ENCODE measurements around the gene IPCEF1. TPM values are rescaled to one million over a fixed set of nuclear protein-coding genes. Genes with fewer than 3 reads are reported as not detected.

Gene IPCEF1, protein sequence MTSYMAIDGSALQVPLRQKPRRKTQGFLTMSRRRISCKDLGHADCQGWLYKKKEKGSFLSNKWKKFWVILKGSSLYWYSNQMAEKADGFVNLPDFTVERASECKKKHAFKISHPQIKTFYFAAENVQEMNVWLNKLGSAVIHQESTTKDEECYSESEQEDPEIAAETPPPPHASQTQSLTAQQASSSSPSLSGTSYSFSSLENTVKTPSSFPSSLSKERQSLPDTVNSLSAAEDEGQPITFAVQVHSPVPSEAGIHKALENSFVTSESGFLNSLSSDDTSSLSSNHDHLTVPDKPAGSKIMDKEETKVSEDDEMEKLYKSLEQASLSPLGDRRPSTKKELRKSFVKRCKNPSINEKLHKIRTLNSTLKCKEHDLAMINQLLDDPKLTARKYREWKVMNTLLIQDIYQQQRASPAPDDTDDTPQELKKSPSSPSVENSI
- 5.0 TPM for total RNA-seq
- long read RNA-seq, partial matches to known transcripts, result 0 of 1 reads
- long read RNA-seq, other reads (novel, unspliced or antisense), result 1 of 1 reads

DNA sequence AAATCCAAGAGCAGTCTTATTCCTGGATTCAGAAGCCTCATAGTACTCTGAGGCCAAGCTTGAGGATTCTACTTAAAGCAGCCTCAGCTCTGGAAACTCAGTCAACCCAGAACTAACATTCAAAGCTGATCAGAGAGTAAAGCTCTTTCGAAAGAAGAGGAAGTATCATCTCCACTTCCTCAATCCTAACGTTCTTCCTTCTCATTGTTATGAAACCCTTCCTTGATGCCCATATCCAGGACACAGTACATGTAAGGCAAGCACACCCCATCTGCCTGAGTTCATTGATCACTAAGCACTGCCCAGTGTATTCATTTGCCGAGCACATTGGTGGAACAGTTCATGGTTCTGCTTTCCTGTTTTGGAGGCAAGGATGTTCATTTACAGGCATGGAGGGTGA lies at the start of gene IPCEF1:
Gene IPCEF1, minus strand, starts transcription at position 114 of the 400 bp plus-strand sequence. CDS start 90,856 bp downstream, outside the sequence.
- no peak for DNase-seq (ENCODE audit: low spot score)
- intact Hi-C loops (cut with DNase I), result no loop called here

DNA sequence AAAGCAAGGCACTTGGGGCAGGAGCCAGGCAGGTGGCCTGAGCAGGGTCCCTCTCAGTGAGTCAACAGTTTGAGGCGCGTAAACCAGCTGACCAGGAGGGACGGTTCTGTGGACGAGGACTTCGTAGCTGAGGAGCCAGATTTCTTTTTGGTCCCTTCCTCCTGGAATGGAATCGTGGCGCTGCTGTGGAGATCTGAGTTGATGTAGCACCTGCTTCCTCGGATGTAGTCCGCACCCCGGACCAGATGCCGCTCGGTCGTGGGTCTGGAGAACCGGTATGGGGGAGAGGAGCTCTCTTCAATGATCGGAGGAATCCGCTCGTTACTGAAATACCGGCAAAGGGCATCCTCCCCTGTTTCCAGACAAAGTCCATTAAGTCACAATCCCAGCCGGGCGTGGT lies 49.7 kb upstream of the IPCEF1 start:
- intact Hi-C loops (cut with DNase I), result loop anchor here (10.0 kb wide), 1 partner anchor 252 kb away; no protein-coding TSS in a partner anchor
- DNase-seq (ENCODE audit: low spot score), result no peak

DNA sequence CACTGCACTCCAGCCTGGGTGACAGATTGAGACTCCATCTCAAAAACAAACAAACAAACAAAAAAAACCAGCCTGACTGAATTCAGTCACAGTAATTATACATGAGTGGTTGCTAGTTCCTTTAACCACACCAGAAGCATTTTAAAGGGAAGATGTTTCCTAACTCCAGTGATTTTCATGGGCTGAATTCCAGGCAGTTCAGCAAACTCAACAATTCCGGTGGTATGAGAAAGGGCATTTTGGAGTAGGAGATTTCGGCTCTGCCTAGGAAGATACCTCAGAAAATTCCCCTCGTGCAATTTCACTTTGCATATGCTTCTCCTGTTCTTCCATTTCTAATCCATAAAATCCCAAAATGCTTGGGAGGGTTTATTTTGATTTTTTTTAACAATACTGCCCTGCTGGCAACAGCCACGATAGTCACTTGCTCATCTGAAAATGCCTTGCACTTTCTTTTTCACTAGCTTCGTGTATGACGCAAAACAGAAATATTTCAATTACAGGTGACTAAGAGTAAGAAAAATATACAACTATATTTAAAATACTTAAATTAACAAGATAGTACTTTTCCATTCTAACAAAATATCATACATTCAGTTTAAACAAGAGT lies 48.3 kb upstream of the IPCEF1 start:
- no peak for DNase-seq (ENCODE audit: low spot score)
- intact Hi-C loops (cut with DNase I), result loop anchor here (10.0 kb wide), 1 partner anchor 250 kb away; no protein-coding TSS in a partner anchor

DNA sequence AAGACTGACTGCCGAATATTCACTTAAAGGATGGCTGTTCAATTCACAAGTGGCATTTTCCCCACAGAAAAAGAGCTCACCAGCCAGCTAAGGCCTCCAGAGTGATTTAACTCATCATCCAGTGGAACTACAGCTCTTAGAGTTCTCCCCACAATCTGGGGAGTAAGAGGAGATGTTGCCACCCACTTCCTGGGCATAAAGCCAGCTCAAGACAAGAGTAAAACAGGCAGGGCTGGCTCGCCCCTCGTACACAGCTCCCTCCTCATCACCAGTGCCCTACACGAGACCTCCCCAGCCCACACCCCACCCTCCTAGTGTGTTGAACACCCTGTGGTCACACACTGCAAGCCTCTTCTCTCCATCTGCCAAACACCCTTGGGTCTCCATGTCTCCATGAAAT lies 47.2 kb upstream of the IPCEF1 start:
- no peak for DNase-seq (ENCODE audit: low spot score)
- intact Hi-C loops (cut with DNase I), result loop anchor here (10.0 kb wide), 1 partner anchor 249 kb away; no protein-coding TSS in a partner anchor

DNA sequence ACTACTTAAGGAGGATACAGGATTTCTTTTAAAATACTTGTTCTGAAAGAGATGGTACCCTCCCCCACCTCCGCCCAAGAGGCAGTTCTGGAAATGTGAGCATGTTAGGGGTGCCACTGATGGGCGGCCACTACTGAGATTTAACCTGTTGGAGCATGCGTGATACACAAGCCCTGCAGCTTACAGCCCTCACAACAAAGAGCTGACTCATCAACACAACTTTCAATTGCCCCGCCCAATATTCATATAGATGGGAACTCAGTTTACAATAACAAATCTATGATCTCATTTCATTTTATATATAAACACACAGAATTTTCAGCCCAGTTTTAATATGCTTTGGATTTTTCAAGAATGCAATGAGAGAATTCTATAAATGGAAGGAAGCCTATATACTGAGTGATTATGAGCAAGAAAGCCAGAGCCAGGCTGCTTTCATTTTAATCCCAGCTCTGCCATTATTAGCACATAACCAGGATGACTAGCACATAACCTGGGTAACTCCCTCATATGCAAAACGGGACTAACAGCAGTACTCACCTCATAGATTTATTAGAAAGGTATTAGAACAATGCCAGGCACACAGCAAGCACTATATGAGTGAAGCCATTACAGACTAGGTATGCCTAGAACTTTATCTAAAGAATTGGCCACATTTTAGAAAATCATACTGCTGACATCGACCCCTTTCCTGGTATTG lies 45.6 kb upstream of the IPCEF1 start:
- intact Hi-C loops (cut with DNase I), result loop anchor here (10.0 kb wide), 1 partner anchor 247 kb away; no protein-coding TSS in a partner anchor
- no peak for DNase-seq (ENCODE audit: low spot score)

DNA sequence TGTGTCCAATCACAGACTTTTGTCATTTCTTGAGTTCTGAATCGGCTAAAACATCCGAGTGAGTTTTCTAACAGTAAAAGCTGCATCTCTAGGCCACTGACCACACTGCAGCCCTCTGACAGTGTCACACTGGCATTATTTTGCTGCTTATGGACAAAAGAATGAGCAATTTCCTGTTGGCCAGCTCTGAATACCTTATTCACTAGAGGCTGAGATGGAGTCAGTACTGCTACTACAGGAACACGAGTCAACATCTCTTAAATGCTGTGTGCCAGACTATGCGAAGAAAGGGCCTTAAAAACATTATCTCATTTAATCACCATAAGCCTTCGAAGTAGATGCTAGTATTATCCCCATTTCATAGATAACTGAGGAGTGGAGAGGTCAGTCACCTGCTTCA lies 42.5 kb upstream of the IPCEF1 start:
- no peak for DNase-seq (ENCODE audit: low spot score)
- intact Hi-C loops (cut with DNase I), result no loop called here

DNA sequence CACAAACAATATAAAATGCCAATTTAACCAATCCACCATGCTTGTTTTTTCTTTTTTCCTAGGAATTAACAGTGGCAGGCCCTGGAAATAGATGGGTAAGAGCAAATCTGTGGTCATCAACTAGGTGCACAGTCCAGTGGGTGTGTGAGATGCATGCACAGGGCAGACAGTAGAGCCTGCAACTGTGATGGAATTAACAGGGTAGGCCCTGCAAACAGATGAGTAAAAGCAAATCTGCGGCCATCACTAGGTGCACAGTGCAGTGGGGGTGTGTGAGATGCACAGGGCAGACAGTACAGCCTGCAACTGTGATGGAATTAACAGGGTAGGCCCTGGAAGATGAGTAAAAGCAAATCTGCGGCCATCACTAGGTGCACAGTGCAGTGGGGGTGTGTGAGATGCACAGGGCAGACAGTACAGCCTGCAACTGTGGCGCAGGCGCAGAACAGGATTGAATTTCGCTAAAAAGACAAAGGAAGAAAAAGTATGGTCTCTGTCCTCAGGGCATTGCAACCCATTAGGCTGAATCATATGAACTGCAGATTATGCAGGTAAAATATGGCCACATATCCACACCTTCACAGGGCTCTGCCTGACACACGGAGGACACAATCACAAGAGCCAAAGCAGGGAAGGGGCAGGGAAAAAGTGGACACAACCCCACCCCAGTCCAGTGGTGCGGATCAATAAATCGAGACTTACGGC lies 41.0 kb upstream of the IPCEF1 start:
- intact Hi-C loops (cut with DNase I), result no loop called here
- DNase-seq (ENCODE audit: low spot score), result no peak

DNA sequence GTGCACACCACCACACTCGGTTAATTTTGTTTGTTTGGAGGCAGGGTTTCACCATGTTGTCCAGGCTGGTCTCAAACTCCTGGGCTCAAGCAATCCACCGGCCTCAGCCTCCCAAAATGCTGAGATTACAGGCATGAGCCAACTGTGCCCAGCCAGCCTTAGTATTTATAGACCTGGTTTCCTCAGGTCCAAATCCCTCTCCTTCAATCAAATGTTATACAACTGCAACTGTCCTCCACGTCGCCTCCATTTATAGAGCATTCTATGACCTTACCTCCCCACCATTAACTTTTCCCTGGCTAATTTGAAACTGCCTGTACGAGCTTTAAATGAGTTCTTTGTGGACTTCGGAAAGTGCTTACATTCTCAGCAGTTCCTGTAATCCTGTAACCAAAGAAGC lies 39.3 kb upstream of the IPCEF1 start:
- intact Hi-C loops (cut with DNase I), result no loop called here
- no peak for DNase-seq (ENCODE audit: low spot score)

DNA sequence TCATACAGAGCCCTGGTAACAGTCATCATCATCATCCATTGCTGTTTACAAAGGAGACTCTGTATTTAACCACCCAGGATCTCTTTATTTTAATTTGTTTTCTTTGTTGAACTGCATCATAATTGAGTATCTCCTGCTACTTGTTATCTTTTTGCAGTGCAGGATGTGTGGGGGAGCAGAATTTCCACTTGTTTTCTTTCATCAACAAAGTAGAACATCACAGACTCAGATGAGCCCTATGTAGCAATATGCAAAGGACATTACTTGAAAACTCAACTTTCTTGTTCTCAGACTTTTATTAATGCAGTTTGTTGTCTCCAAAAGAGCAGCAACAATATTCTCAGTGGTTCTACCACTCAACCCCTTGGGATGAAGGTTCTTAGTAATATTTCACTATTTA lies 38.7 kb upstream of the IPCEF1 start:
- DNase-seq (ENCODE audit: low spot score), result no peak
- intact Hi-C loops (cut with DNase I), result no loop called here

DNA sequence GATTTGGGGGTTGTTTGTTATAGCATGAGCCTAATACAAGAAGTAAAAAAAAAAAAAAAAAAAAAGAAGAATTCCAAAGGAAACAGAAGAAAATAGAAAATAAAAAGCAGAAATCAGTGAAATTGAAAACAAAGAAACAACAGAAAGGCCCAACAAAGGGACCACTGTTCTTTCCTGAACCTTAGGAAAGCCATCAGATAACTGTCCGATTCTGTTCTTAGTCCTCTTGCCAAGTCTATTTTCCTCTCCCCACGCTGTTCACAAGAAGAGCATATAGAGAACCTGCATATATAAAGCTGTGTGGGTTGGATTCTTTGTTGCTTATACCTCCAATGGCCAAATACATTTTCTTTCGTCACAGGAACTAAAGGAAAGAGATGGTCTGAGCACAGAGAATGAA lies 38.0 kb upstream of the IPCEF1 start:
- intact Hi-C loops (cut with DNase I), result no loop called here

DNA sequence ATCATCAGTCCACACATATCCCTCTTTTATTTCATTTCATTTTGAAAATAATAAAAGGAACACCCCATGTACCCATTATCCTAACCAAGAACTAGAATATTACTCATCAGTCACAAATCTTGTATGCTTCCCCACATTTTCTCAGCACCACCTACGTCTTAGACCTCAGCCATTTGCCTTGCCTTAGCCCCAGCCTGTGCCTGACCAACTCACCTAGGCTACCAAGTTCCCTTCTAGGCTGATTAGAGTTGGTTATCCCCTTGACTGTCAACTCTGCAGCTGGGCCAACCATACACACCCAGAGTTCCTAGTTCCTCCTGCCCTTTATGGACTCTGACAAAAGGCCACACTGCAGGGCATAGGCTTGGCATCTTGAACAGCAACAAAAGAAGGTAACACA lies 33.4 kb upstream of the IPCEF1 start:
- no peak for DNase-seq (ENCODE audit: low spot score)
- intact Hi-C loops (cut with DNase I), result no loop called here

More for the DNA sequence above, 38.0 kb upstream of the IPCEF1 start:
- no peak for DNase-seq (ENCODE audit: low spot score)

DNA sequence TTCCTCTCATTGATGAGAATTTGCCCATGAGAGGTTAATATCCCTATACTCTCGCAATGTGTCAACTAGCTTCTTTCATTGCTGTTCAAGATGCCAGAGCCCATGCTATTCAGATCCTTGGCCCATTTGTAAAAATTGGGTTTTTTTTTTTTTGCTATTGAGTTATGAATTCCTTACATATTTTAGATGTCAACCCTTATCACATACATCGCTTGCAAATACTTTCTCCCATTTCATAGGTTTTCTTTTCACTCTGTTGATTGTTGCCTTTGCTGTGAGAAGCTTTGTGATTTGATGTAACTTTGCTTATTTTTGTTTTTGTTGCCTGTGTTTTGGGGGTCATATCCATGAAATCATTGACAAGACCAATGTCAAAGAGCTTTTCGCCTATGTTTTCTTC lies 32.2 kb upstream of the IPCEF1 start:
- intact Hi-C loops (cut with DNase I), result no loop called here
- no peak for DNase-seq (ENCODE audit: low spot score)

DNA sequence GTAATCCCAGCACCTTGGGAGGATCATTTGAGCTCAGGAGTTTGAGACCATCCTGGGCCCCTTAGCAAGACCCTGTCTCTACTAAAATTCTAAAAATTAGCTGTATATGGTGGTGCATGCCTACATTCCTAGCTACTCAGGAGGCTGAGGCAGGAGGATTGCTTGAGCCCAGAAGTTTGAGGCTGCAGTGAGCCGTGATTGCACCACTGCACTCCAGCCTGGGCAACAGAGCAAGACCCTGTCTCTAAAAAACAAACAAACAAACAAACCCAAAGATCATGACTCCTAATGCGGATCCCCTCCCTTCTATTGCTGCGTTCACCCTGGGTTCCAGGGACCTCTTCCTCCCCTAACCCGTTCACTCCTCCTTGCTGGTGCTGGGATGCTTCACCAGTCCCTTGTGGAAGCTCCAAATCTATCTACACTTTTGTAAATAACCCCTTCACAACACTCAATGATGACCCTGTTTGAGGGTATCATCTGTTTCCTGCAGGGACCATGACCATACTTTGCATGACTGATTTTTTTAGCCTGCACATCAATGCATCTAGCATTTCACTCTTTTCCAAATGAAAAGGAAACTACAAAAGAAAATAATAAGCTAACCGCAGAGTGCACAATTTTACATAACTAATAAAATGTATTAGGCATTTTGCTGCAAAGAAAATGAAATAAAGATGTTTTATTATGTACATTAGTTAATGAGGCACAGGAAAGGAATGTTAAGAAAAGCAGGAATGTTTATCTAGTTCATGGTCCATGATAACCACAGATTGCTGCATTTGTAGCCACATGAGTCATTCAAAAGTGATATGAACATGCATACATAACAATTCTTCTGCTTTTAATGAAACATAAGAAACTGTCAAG lies 30.5 kb upstream of the IPCEF1 start:
- intact Hi-C loops (cut with DNase I), result no loop called here
- no peak for DNase-seq (ENCODE audit: low spot score)

DNA sequence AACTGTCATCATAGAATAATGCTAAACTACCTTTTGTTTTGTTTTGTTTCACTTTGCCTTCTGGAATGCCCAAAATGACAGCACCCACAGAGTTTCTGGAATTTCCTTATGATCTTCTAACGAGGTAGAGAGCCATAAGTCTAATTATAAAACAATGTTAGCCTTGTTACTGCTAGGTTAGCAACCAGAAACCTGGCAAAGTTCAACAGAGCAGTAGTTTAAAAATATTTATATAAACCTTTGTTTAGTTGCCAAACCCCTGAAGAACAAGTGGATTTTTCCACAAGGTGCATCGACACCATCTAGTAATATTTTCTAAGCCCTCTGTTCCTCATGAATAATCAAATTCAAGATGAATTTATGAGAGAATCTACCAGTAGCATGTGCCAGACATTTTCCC lies 27.6 kb upstream of the IPCEF1 start:
- DNase-seq (ENCODE audit: low spot score), result no peak
- intact Hi-C loops (cut with DNase I), result no loop called here

DNA sequence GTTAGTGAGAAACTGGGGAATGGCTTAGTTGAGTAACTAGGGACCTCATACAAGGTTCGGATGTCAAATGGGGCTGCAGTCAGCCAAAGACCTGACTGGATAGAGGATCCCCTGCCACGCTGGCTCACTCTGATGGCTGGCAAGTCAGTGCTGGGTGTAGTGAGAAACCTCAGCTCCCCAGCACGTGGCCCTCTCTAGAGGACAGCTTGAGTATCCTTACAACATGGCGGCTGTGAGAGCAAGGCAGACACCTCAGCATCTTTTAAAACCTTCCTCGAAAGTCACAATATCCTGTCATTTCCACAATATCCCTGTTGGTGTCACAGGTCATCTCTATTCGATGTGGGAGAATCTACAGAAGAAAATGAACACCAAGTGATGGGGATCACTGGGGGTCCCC lies 26.7 kb upstream of the IPCEF1 start:
- DNase-seq (ENCODE audit: low spot score), result no peak
- intact Hi-C loops (cut with DNase I), result no loop called here

DNA sequence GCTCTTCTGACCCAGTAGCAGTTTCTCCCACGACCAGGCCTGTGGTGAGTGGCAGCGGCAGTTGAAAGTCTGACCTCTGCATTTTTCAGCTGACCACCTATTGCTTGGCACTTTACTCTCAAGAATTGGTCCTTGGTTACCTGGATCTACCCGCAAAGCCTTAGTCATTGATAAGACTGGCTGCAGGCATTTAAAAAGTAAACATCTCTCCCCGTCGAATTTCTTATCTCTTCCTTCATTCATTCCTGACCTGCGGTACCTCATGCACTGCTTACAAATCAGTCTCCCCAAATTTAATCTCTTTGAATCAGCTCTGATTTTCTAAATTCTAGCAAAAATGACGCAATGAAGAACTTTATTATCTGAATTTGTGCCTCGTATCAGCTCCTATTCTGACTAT lies 26.1 kb upstream of the IPCEF1 start:
- intact Hi-C loops (cut with DNase I), result no loop called here
- DNase-seq (ENCODE audit: low spot score), result no peak

DNA sequence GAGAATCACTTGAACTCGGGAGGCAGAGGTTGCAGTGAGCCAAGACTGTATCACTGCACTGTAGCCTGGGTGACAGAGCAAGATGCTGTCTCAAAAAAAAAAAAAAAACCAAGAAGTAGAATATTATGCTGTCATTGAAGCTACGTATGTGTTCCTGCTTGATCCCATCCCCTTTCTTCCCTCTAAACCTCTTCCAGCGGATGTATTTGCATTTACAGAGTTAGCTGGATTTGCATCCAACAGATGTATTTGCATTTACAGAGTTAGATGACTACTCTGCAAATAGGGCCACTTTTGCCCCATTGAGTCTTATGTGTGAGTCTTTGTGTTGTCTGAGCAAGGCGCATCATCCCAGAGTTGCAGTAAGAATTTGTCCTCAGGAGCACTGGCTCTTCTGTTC lies 24.9 kb upstream of the IPCEF1 start:
- DNase-seq (ENCODE audit: low spot score), result no peak
- intact Hi-C loops (cut with DNase I), result no loop called here

DNA sequence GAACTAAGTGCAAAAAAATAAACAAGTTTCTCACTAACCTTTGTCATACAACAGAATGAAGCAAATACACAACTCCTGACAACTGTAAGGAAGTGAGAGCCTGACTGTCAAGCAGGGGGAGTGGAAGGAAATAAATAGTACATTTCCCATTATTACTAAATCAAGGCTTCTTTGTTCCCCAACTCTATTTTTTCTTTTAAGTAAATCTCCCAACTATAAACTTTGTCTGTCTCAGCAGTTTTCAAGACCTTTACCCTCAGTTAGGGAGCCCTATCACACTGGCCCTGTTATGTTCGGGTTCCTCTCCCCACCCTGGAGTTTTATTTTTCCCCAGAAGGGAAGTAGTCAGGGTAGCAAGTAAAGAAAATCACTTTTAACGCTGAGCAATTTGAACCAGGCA lies 24.1 kb upstream of the IPCEF1 start:
- no peak for DNase-seq (ENCODE audit: low spot score)
- intact Hi-C loops (cut with DNase I), result no loop called here

DNA sequence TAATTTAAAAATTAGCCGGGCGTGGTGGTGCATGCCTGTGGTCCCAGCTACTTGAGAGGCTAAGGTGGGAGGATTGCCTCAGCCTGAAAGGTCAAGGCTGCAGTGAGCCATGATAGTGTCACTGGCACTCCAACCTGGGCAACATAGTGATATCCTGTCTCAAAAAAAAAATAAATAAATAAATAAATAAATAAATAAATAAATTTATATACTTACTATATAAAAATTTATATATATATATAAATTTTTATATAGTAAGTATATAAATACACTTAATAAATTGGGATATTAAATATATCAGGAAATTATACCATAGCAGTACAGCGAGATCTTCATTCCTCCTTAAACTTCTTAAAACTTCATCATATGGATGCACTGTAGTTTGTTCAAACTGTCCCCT lies 23.0 kb upstream of the IPCEF1 start:
- DNase-seq (ENCODE audit: low spot score), result no peak
- intact Hi-C loops (cut with DNase I), result loop anchor here (10.0 kb wide), 1 partner anchor 225 kb away; no protein-coding TSS in a partner anchor
